ENCODE results near the gene SMG6. TPM values are rescaled to one million over a fixed set of nuclear protein-coding genes. Genes with fewer than 3 reads are reported as not detected.
"Not testable (repeated sequence)": the region's sequence is repeated elsewhere in the genome, so short reads cannot be mapped to it uniquely, and the experiment has no call there.

SMG6 gene
- total and polyA plus RNA-seq, 8 donors, result 8.4 to 19.8 (median 12.1) TPM

DNA sequence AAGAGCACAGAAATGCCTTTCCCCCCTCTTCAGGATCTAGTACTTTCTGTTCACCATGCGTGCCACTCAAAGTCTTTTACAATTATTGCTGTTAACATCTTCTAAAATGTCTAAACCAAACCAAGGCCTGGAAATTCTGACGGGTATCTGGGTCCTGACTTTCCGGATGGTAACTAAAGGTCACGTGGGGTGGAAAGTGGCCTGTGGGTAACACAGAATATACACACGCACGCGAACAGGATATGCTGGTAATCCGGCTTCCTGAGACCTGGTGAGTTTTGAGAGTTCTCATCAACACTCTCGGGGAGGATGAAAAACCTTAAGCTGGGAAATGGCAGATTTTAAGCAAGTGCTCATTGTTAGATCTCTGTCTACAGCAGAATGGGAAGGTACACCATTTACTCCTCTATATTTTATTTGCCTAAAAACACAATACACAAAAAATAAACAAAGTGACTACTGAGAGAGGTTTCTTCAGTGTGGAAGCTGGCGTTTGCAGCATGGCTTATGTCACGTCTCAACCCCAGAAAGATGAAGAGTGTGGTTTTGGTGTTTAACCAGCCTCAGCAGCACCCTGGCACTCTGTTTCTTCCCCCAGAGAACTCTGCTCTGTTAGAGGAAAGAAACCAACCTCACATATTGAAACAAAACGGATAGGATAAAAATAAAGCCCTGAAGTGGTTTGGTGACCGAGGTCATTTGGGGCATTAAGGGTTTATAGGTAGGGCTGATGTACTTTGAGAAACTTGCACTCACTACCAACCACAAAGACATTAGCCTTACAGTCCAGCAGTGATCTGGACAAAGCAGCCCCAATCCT, 37.3 kb downstream of the SMG6 start:
- no peaks in the 10 kb centered on the region for H3K4me1 ChIP-seq
- peaks cover 0 to 4% (median 0%) of the 10 kb centered on the region in 3 donors for H3K36me3 ChIP-seq
- TF ChIP-seq CTCF (IDR thresholded peaks at IDR 0.05), result no peak
- FAIRE-seq, result no peak
- no peaks in the 10 kb centered on the region for H3K9me3 ChIP-seq
- intact Hi-C loops (cut with DNase I), result no loop called here
- H3K4me3 ChIP-seq, result no peak overlapping the region
- peak in 1 of 4 donors; percentile 25 for ATAC-seq
- no peaks in the 10 kb centered on the region for H3K27me3 ChIP-seq
- H3K27ac ChIP-seq, result peak overlapping the region in 2 of 4 donors; percentile 25 to 30
- 84 to 85% methylated on average over 13 of the region's 13 CpGs for whole genome bisulfite sequencing, 2 donors
- DNase-seq, result no peak

DNA sequence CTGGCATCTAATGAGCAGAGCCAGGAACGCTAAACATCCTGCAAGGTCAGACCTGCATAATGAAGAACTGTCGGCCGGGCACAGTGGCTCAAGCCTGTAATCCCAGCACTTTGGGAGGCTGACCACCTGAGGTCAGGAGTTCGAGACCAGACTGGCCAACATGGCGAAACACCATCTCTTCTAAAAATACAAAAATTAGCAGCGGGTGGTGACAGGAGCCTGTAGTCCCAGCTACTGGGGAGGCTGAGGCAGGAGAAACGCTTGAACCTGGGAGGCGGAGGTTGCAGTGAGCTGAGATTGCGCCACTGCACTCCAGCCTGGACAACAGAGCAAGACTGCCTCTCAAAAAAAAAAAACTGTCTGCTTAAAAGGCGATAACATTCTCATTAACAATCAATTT, 38.4 kb downstream of the SMG6 start:
- FAIRE-seq; H3K36me3 ChIP-seq; DNase-seq; intact Hi-C loops (cut with DNase I); H3K4me3 ChIP-seq; ATAC-seq; H3K4me1 ChIP-seq; H3K9me3 ChIP-seq; H3K27ac ChIP-seq; H3K27me3 ChIP-seq: not testable (repeated sequence)
- 92 to 97% methylated on average over 10 of the region's 10 CpGs for WGBS, 2 donors

- no peak for TF ChIP-seq CTCF (IDR thresholded peaks at IDR 0.05)
- Histone ChIP-seq H3K27ac (no peak overlapping the region), H3K9me3 (no peaks in the 10 kb centered on the region), H3K4me1 (no peaks in the 10 kb centered on the region), H3K27me3 (no peaks in the 10 kb centered on the region), H3K36me3 (peaks cover 0 to 4% (median 4%) of the 10 kb centered on the region in 3 donors), H3K4me3 (no peak overlapping the region)
- intact Hi-C loops (cut with DNase I), result no loop called here
- ATAC-seq (no peak), DNase-seq (no peak), FAIRE-seq (no peak)
- WGBS, 2 donors, result 77 to 78% methylated on average over 10 of the region's 10 CpGs
Measured at GRCh38 chr17:2264067-2264860, 39.3 kb downstream of the SMG6 start.

GRCh38 chr17:2263183-2264066, 40.2 kb downstream of the SMG6 start:
- TF ChIP-seq CTCF (IDR thresholded peaks at IDR 0.05), result no peak
- H3K4me3 ChIP-seq, result no peak overlapping the region
- intact Hi-C loops (cut with DNase I), result no loop called here
- no peaks in the 10 kb centered on the region for H3K4me1 ChIP-seq
- H3K27ac ChIP-seq, result no peak overlapping the region
- peaks cover 0 to 4% (median 4%) of the 10 kb centered on the region in 3 donors for H3K36me3 ChIP-seq
- ATAC-seq (peak in 2 of 4 donors; percentile 19 to 52), FAIRE-seq (no peak), DNase-seq (no peak)
- no peaks in the 10 kb centered on the region for H3K9me3 ChIP-seq
- WGBS, 2 donors, result 71 to 77% methylated on average over 8 of the region's 8 CpGs
- H3K27me3 ChIP-seq, result no peaks in the 10 kb centered on the region

DNA sequence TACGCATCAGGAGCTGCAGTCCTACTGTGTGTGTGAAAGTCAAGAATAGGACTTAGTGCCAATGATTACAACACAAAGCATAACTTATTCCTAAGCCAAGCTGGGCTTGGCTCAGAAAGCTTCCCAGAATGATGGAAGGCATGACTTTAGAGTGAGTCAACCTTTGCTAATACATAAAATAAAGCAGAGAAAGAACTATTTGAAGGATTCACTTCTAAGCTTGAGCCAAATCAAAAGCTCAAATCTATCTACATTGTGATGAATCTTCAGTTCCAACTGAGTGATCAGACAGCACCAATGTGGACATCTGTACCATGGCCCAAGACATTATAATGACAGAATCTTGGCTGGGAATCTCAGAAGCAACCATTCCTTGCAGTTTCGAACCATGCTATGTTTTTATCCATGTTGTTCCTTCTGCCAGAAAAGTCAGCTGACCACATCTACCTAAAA, 41.4 kb downstream of the SMG6 start:
- ATAC-seq, result peak in 3 of 4 donors; percentile 15 to 42 (median 35)

More for the DNA sequence above, 41.4 kb downstream of the SMG6 start:
- H3K27ac ChIP-seq, result no peak overlapping the region
- no peak for TF ChIP-seq CTCF (IDR thresholded peaks at IDR 0.05)
- FAIRE-seq (no peak), DNase-seq (no peak)
- no peaks in the 10 kb centered on the region for H3K27me3 ChIP-seq
- no peaks in the 10 kb centered on the region for H3K9me3 ChIP-seq
- intact Hi-C loops (cut with DNase I), result no loop called here
- no peak overlapping the region for H3K4me3 ChIP-seq
- H3K36me3 ChIP-seq, result peaks cover 0 to 4% (median 4%) of the 10 kb centered on the region in 3 donors
- 84 to 89% methylated on average over 2 of the region's 2 CpGs for WGBS, 2 donors
- H3K4me1 ChIP-seq, result no peaks in the 10 kb centered on the region
